ENCODE measurements around the gene FKBP1A.

FKBP1A gene

DNA sequence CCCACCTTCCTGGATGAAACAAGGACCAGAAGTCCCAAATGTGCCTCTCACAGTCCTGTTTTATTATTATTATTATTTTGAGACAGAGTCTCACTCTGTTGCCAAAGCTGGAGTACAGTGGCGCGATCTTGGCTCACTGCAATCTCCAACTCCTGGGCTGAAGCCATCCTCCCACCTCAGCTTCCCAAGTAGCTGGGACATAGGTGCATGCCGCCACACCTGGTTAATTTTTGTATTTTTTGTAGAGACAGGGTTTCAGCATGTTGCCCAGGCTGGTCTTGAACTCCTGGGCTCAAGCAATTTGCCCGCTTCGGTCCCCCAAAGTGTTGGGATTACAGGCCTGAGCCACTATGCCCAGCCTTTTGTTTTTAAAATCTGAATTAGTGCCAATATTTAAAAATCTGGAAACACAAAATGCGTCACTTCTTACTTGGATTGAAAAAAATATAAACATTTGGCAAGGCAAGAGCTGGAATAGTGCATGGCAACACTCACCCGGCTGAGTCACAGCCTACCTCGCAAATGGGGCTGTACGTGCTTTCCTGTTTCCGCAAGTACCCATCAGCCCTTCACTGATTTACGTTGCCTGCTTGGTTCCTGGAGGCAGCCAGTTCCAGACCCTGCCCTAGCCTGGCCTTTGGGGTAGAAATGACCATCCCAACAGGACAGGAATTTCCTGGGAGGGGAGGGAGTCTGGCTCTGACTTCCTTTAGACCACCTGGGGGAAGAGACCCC is 70.2 kb downstream of the FKBP1A start:
- Mint-ChIP-seq H3K27ac (no peak overlapping the region), H3K4me3 (no peak overlapping the region)

DNA sequence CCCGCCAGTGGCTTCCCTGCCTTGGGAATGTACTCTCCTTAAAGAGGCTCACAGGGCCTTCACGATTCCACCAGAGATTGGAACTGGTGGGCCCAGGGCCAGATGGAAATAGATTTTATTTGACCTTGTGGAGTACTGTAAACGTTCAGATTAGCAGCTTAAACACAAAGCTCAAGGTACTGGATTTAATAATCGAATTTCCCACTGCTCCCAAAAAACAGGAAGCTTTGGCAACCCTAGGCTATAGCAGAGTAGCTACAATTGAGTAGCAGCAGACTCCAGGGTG is 71.3 kb downstream of the FKBP1A start:
- Mint-ChIP-seq H3K9me3 (peaks cover 9% of the 10 kb centered on the region), H3K27me3 (ENCODE audit: low read depth) (no peaks in the 10 kb centered on the region), H3K27ac (no peak overlapping the region), H3K4me1 (ENCODE audit: low read depth) (peaks cover 23% of the 10 kb centered on the region), H3K36me3 (ENCODE audit: low read depth) (peaks cover 3% of the 10 kb centered on the region), H3K4me3 (no peak overlapping the region)

More for the DNA sequence above, 70.2 kb downstream of the FKBP1A start:
- Mint-ChIP-seq H3K9me3 (peaks cover 9% of the 10 kb centered on the region), H3K4me1 (ENCODE audit: low read depth) (peaks cover 25% of the 10 kb centered on the region), H3K36me3 (ENCODE audit: low read depth) (peaks cover 3% of the 10 kb centered on the region), H3K27me3 (ENCODE audit: low read depth) (no peaks in the 10 kb centered on the region)

DNA sequence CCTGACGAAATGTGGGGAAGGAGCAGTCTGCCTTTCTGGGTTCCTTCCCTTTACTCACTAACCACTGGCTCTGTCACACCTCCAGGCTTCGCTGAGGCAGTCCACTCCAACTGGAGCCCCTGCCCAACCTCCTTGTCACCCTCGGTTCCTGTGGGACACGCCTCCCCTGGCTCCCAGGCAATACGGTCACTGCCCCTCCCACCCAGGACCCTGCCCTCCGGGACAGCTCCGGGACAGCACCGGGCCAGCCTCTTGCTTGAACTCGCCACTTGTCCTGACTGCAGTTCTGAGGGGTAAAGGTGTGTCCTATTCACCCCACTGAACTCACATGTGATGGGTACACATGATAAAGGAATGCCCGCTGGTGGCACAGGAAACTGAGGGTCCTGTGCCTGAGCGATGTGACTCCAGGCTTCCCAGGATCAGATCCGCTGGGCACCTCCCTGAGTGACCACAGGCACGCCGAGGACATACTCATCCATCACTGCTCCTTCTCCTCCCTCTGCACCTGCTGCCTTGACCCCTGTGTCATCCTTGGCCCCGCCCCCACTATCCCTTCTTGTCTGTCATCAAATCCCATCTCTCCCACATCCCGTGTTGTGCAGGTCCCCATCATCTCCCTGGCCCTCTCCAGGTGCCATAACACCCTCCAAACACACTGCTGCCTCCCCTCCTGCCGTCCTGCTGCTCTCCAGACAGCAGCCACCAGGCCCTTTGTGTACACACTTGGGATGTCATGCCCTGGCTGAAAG is 71.8 kb downstream of the FKBP1A start:
- H3K4me3 Mint-ChIP-seq, result no peak overlapping the region
- peaks cover 24% of the 10 kb centered on the region for H3K4me1 Mint-ChIP-seq (ENCODE audit: low read depth)
- H3K27me3 Mint-ChIP-seq (ENCODE audit: low read depth), result no peaks in the 10 kb centered on the region
- peaks cover 9% of the 10 kb centered on the region for H3K9me3 Mint-ChIP-seq
- peaks cover 3% of the 10 kb centered on the region for H3K36me3 Mint-ChIP-seq (ENCODE audit: low read depth)
- H3K27ac Mint-ChIP-seq, result no peak overlapping the region

DNA sequence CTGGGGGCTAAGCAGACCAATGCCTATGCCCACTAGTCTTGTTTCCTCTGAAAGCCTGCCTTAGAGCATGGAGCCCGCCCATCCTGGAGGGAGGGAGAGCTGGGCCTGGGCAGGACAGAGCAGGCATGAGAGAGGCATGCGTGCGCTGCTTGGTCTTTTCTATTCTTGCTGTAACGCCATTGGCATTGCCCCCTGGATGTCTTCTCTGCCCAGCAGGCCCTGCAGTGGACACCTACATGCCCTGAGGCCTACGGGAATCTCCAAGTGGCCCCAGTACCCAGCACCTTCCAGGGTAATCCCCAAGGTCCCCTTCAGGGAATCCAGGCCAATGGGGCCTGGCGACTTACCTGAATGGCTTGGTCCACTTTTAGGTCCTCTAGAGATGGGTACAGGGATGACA is 72.8 kb downstream of the FKBP1A start:
- H3K9me3 Mint-ChIP-seq, result peaks cover 9% of the 10 kb centered on the region
- no peaks in the 10 kb centered on the region for H3K27me3 Mint-ChIP-seq (ENCODE audit: low read depth)
- H3K27ac Mint-ChIP-seq, result no peak overlapping the region
- H3K4me3 Mint-ChIP-seq, result no peak overlapping the region
- peaks cover 3% of the 10 kb centered on the region for H3K36me3 Mint-ChIP-seq (ENCODE audit: low read depth)
- H3K4me1 Mint-ChIP-seq (ENCODE audit: low read depth), result peaks cover 24% of the 10 kb centered on the region

DNA sequence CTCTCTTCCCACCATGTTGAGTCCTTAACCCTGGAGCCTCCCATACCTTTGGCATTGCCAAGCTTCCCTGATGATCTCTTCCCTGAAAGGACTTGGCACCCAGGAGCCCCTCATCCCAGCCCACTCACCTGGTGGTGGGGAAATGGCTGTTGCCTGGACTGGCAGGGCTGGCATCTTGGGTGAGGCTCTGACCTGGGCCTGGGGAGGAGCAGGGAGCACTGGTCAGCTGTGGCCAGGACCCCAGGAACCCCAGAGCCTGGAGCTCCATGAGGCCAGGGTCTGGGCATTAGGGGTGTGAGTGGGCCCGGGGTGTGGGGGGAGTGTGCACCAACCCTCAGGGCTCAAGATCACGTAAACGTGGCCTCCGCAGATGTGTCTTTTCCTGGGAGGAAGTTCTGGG is 73.4 kb downstream of the FKBP1A start:
- Mint-ChIP-seq H3K27me3 (ENCODE audit: low read depth) (peaks cover 3% of the 10 kb centered on the region), H3K27ac (no peak overlapping the region), H3K9me3 (peaks cover 9% of the 10 kb centered on the region), H3K36me3 (ENCODE audit: low read depth) (peaks cover 3% of the 10 kb centered on the region), H3K4me1 (ENCODE audit: low read depth) (peaks cover 21% of the 10 kb centered on the region), H3K4me3 (no peak overlapping the region)

DNA sequence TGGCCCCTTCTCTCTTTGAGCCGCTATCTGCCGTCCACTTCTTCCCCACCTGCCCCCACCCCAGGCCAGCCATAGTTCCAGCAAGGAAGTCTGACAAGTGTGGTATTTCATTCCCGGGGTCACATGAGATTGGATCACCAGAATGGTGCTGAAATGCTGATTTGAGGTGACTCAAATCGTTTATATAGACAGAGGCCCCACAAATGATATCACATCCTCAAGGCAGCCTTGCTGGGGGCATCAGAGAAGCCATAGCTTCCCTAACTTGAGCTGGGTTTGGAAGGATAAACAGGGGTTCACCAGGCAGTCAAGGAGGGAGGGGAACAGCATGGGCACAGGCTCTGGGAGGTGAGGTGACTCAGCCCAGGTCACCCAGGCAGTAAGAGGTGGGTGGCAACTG is 73.8 kb downstream of the FKBP1A start:
- peaks cover 19% of the 10 kb centered on the region for H3K4me1 Mint-ChIP-seq (ENCODE audit: low read depth)
- no peak overlapping the region for H3K4me3 Mint-ChIP-seq
- H3K36me3 Mint-ChIP-seq (ENCODE audit: low read depth), result peaks cover 3% of the 10 kb centered on the region
- peaks cover 9% of the 10 kb centered on the region for H3K9me3 Mint-ChIP-seq
- H3K27ac Mint-ChIP-seq, result no peak overlapping the region
- peaks cover 3% of the 10 kb centered on the region for H3K27me3 Mint-ChIP-seq (ENCODE audit: low read depth)
